Measurements from ENCODE around the gene MSX1.

DNA sequence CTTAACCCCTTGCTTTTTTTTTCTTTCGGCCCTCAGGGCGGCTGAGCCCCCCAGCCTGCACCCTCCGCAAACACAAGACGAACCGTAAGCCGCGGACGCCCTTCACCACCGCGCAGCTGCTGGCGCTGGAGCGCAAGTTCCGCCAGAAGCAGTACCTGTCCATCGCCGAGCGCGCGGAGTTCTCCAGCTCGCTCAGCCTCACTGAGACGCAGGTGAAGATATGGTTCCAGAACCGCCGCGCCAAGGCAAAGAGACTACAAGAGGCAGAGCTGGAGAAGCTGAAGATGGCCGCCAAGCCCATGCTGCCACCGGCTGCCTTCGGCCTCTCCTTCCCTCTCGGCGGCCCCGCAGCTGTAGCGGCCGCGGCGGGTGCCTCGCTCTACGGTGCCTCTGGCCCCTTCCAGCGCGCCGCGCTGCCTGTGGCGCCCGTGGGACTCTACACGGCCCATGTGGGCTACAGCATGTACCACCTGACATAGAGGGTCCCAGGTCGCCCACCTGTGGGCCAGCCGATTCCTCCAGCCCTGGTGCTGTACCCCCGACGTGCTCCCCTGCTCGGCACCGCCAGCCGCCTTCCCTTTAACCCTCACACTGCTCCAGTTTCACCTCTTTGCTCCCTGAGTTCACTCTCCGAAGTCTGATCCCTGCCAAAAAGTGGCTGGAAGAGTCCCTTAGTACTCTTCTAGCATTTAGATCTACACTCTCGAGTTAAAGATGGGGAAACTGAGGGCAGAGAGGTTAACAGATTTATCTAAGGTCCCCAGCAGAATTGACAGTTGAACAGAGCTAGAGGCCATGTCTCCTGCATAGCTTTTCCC lies 3.4 kb downstream of the MSX1 start:
- TF ChIP-seq CTCF (IDR thresholded peaks at IDR 0.05; ENCODE audit: borderline replicate concordance, extremely low read depth, low read length, poor library complexity, severe bottlenecking) (no peak), EZH2 (IDR thresholded peaks at IDR 0.05; ENCODE audit: borderline replicate concordance, low read depth, low read length, severe bottlenecking) (no peak)
